Placental epithelial cell (primary cell): ENCODE results near the gene CD209. TPM values are rescaled to one million over a fixed set of nuclear protein-coding genes. Genes with fewer than 3 reads are reported as not detected.

ENCODE experiments used
- total RNA-seq: library from RNA; depleted of rRNA; stranded (reverse); fragments of >200 nt; gene quantifications from 2 replicates; pipeline ENCODE4 v1.2.3, GENCODE V29; 2012

The CD209 gene
- not detected in 2 replicates for total RNA-seq

GRCh38 chr19:7746903-7747884 is at the start of gene CD209:
CD209 (minus strand) TSS chr19:7747534; CDS start chr19:7747511, 23 bp downstream.

GRCh38 chr19:7762719-7763293 is 15.5 kb upstream of the CD209 start, which contains the start of gene CLEC4M:
CLEC4M (plus strand) TSS chr19:7763243; CDS start chr19:7763267, 24 bp downstream.

GRCh38 chr19:7732045-7732444 is 15.3 kb downstream of the CD209 start, which contains the start of gene CLEC4G:
CLEC4G (minus strand) TSS chr19:7732110; CDS start chr19:7732102, 8 bp downstream.

GRCh38 chr19:7701654-7702457 is 45.5 kb downstream of the CD209 start, which contains the start of gene FCER2:
FCER2 (minus strand) TSS chr19:7702131; CDS start chr19:7699760, 2,371 bp downstream.

Other genes with a start within 250 kb of the CD209 start
- 44.0 and 47.5 TPM in 2 replicates for gene ZNF358, start 231.4 kb downstream of the CD209 start, total RNA-seq
- gene MCOLN1, start 224.9 kb downstream of the CD209 start, total RNA-seq = 6.8 and 7.9 TPM in 2 replicates
- gene PNPLA6, start 211.8 kb downstream of the CD209 start, total RNA-seq = 130 and 198 TPM in 2 replicates
- 7.8 and 8.2 TPM in 2 replicates for gene CAMSAP3, start 151.7 kb downstream of the CD209 start, total RNA-seq
- gene XAB2, start 118.0 kb downstream of the CD209 start, total RNA-seq = 47.0 and 62.0 TPM in 2 replicates
- 3.6 and 13.3 TPM in 2 replicates for gene PET100, start 117.7 kb downstream of the CD209 start, total RNA-seq
- gene PCP2, start 113.8 kb downstream of the CD209 start, total RNA-seq = not detected in 2 replicates
- 73.6 and 81.3 TPM in 2 replicates for gene STXBP2, start 110.4 kb downstream of the CD209 start, total RNA-seq
- not detected in 2 replicates for gene RETN, start 78.5 kb downstream of the CD209 start, total RNA-seq
- gene MCEMP1, start 70.4 kb downstream of the CD209 start, total RNA-seq = not detected in 2 replicates
- 22.8 and 71.0 TPM in 2 replicates for gene TRAPPC5, start 66.7 kb downstream of the CD209 start, total RNA-seq
- not detected in 2 replicates for gene FCER2, start 45.4 kb downstream of the CD209 start, total RNA-seq
- not detected in 2 replicates for gene CLEC4G, start 15.4 kb downstream of the CD209 start, total RNA-seq
- not detected in 2 replicates for gene CLEC4M, start 15.7 kb upstream of the CD209 start, total RNA-seq
- gene EVI5L, start 82.7 kb upstream of the CD209 start, total RNA-seq = 17.7 and 24.3 TPM in 2 replicates
- gene PRR36, start 126.9 kb upstream of the CD209 start, total RNA-seq = under 0.01 TPM in 1 of 2 replicates, not detected in the other
- gene LRRC8E, start 141.0 kb upstream of the CD209 start, total RNA-seq = 10.6 and 11.8 TPM in 2 replicates
- gene MAP2K7, start 156.3 kb upstream of the CD209 start, total RNA-seq = 14.2 and 18.5 TPM in 2 replicates
- 0.98 and 1.2 TPM in 2 replicates for gene TGFBR3L, start 167.3 kb upstream of the CD209 start, total RNA-seq
- 14.6 and 17.7 TPM in 2 replicates for gene SNAPC2, start 172.8 kb upstream of the CD209 start, total RNA-seq
- 0.39 and 0.43 TPM in 2 replicates for gene CTXN1, start 178.6 kb upstream of the CD209 start, total RNA-seq
- 31.4 and 32.9 TPM in 2 replicates for gene TIMM44, start 196.1 kb upstream of the CD209 start, total RNA-seq